ENCODE results near the gene ZBTB7C.

ZBTB7C gene

DNA sequence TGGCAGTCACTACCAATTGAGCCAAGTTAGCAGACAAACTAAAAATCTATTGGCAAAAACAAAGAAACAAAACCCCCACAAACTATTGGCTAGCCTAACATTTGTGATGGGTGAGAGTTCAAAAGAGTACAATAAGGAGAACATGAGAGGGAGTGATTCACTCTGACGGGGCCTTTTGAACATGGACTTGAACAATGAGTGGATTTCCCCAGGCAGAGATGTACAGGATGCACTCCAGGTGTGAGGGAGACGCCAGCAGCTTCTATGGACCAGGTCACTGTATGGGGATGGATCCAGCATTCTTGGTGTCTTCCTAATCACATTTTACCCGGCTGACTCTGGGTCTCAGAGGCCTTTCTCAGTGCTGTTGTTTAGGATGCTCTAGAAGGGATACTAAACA is 311.2 kb downstream of the ZBTB7C start:
- TF ChIP-seq HOXD13 (CRISPR knock-in tag; IDR thresholded peaks at IDR 0.05; ENCODE audit: borderline replicate concordance), result no peak

DNA sequence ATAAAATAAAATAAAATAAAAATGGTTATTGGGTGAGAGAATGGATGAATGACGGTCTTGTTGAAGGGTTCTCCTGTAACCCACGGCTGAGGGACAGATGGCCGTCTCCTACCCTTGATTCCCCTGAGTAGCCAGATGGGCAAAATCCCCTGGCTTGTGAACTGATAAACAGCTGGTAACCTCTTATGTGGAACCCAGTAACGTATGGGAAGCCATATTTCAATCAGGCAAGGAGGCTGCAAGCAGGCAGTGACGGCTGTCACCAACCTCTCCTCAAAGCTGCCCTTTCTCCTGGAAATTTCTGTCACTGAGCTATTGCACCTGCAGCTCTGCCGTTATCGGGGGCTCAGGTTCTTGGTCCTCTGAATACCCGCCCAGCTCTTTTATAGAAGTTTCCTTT is 313.5 kb downstream of the ZBTB7C start:
- ChIA-PET POLR2A (no interaction called here), CTCF (interaction anchor here (0.6 to 0.9 kb wide), 2 partner anchors 9 to 94 kb away, joined by 3 read pairs; no protein-coding TSS in a partner anchor)
- Histone ChIP-seq H3K9me3 (ENCODE audit: control insufficient read depth, insufficient read depth, low read depth, low read length) (no peaks in the 10 kb centered on the region), H3K27ac (ENCODE audit: extremely low read depth, low read depth, low read length) (no peak overlapping the region), H3K4me3 (ENCODE audit: low read depth, low read length) (no peak overlapping the region), H3K36me3 (ENCODE audit: control insufficient read depth in 2 of 2, insufficient read depth in 1 of 2, low read length in 2 of 2) (no peaks in the 10 kb centered on the region), H3K4me1 (ENCODE audit: control insufficient read depth, insufficient read depth, low read length) (peaks cover 8% of the 10 kb centered on the region)
- TF ChIP-seq ZSCAN5A (tag by site-specific recombination; IDR thresholded peaks at IDR 0.05), result no peak
- no peak for TF ChIP-seq ZBTB20 (tag by site-specific recombination; IDR thresholded peaks at IDR 0.05)
- TF ChIP-seq REPIN1 (tag by site-specific recombination; IDR thresholded peaks at IDR 0.05; ENCODE audit: low read depth), result no peak
- TF ChIP-seq ZNF26 (tag by site-specific recombination; IDR thresholded peaks at IDR 0.05), result no peak
- no peak for TF ChIP-seq ZNF571 (tag by site-specific recombination; IDR thresholded peaks at IDR 0.05)
- TF ChIP-seq ZNF146 (tag by site-specific recombination; IDR thresholded peaks at IDR 0.05), result no peak
- TF ChIP-seq ZNF2 (tag by site-specific recombination; IDR thresholded peaks at IDR 0.05), result no peak
- TF ChIP-seq ZNF624 (tag by site-specific recombination; IDR thresholded peaks at IDR 0.05), result no peak

More for the DNA sequence above, 311.2 kb downstream of the ZBTB7C start:
- Histone ChIP-seq H3K9me3 (ENCODE audit: control insufficient read depth, insufficient read depth, low read depth, low read length) (no peaks in the 10 kb centered on the region), H3K36me3 (ENCODE audit: control insufficient read depth in 2 of 2, insufficient read depth in 1 of 2, low read length in 2 of 2) (no peaks in the 10 kb centered on the region), H3K4me3 (ENCODE audit: low read depth, low read length) (no peak overlapping the region), H3K4me1 (ENCODE audit: control insufficient read depth, insufficient read depth, low read length) (peaks cover 11% of the 10 kb centered on the region), H3K27ac (ENCODE audit: extremely low read depth, low read depth, low read length) (no peak overlapping the region)
- CTCF ChIA-PET, result interaction anchor here (0.6 kb wide), 1 partner anchor 207 kb away, joined by 3 read pairs; no protein-coding TSS in a partner anchor
- POLR2A ChIA-PET, result no interaction called here

DNA sequence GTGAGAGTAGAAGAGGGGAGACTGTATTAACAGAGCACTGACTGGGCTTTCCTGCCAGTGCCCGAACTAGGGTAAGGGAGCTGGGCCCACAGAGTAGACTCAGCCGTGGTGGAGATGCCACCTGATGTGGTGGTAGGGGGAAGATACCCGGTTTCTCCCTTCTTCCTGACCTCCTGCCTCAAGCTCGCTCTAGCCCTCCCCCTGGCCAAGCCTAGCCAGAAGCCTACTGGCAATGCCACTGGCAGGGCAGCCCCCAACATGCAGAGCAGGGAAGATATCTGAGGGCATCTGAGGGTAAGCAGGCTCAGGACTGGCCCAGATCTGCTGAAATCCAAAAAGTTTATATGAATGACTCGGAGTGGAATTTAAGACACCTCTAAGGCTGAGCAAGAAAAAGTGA is 316.1 kb downstream of the ZBTB7C start:
- H3K4me1 ChIP-seq (ENCODE audit: control insufficient read depth, insufficient read depth, low read length), result no peaks in the 10 kb centered on the region
- H3K9me3 ChIP-seq (ENCODE audit: control insufficient read depth, insufficient read depth, low read depth, low read length), result no peaks in the 10 kb centered on the region
- no peaks in the 10 kb centered on the region for H3K36me3 ChIP-seq (ENCODE audit: control insufficient read depth in 2 of 2, insufficient read depth in 1 of 2, low read length in 2 of 2)
- H3K4me3 ChIP-seq (ENCODE audit: low read depth, low read length), result no peak overlapping the region
- no peak overlapping the region for H3K27ac ChIP-seq (ENCODE audit: extremely low read depth, low read depth, low read length)
- CTCF ChIA-PET, result no interaction called here
- TF ChIP-seq, protein P1, sequence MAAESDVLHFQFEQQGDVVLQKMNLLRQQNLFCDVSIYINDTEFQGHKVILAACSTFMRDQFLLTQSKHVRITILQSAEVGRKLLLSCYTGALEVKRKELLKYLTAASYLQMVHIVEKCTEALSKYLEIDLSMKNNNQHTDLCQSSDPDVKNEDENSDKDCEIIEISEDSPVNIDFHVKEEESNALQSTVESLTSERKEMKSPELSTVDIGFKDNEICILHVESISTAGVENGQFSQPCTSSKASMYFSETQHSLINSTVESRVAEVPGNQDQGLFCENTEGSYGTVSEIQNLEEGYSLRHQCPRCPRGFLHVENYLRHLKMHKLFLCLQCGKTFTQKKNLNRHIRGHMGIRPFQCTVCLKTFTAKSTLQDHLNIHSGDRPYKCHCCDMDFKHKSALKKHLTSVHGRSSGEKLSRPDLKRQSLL (tag by site-specific recombination; IDR thresholded peaks at IDR 0.05), result no peak
- TF ChIP-seq GLI4 (tag by site-specific recombination; IDR thresholded peaks at IDR 0.05), result no peak
- POLR2A ChIA-PET, result no interaction called here

DNA sequence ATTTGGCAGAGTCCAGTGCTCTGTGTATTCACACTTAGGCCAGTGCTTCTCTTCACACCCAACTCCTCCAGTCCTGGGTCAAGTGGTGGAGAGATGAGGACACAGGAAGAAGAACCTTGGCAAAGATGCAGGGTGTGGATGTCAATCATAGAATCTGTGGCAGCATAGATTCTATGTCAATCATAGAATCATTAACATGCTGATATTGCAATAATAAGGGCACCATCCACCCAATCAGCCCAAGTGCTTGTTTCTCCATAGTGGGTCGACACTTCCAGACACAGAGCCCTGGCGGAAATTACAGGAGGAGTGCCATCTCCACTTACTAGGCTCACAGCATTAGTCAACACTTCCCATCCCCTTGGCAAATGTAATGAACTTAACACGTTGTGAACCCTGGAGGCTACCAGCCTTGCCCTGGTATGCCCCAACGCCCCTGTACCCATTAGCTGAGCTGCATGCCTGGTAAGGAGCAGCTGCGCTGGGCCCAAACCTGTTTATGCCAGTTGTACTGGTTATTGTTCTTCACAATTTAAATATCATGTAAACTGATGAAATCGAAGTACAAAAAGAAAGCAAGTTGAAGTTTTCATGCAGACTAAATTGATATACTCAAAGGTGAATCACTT is 317.2 kb downstream of the ZBTB7C start:
- ChIA-PET CTCF (no interaction called here), POLR2A (no interaction called here)
- Histone ChIP-seq H3K27ac (ENCODE audit: extremely low read depth, low read depth, low read length) (no peak overlapping the region), H3K9me3 (ENCODE audit: control insufficient read depth, insufficient read depth, low read depth, low read length) (no peaks in the 10 kb centered on the region), H3K36me3 (ENCODE audit: control insufficient read depth in 2 of 2, insufficient read depth in 1 of 2, low read length in 2 of 2) (no peaks in the 10 kb centered on the region), H3K4me1 (ENCODE audit: control insufficient read depth, insufficient read depth, low read length) (no peaks in the 10 kb centered on the region), H3K4me3 (ENCODE audit: low read depth, low read length) (no peak overlapping the region)
- TF ChIP-seq SALL2 (tag by site-specific recombination; IDR thresholded peaks at IDR 0.05; ENCODE audit: borderline replicate concordance) (no peak), ZIC2 (tag by site-specific recombination; IDR thresholded peaks at IDR 0.05) (no peak), ZNF146 (tag by site-specific recombination; IDR thresholded peaks at IDR 0.05) (no peak), REPIN1 (tag by site-specific recombination; IDR thresholded peaks at IDR 0.05; ENCODE audit: low read depth) (no peak), OVOL3 (tag by site-specific recombination; IDR thresholded peaks at IDR 0.05) (no peak)
- TF ChIP-seq, protein P2, sequence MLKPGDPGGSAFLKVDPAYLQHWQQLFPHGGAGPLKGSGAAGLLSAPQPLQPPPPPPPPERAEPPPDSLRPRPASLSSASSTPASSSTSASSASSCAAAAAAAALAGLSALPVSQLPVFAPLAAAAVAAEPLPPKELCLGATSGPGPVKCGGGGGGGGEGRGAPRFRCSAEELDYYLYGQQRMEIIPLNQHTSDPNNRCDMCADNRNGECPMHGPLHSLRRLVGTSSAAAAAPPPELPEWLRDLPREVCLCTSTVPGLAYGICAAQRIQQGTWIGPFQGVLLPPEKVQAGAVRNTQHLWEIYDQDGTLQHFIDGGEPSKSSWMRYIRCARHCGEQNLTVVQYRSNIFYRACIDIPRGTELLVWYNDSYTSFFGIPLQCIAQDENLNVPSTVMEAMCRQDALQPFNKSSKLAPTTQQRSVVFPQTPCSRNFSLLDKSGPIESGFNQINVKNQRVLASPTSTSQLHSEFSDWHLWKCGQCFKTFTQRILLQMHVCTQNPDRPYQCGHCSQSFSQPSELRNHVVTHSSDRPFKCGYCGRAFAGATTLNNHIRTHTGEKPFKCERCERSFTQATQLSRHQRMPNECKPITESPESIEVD (tag by site-specific recombination; IDR thresholded peaks at IDR 0.05), result no peak
